Spleen (tissue), 11 donors: ENCODE data around the gene TSHZ3. TPM values are rescaled to one million over a fixed set of nuclear protein-coding genes. Genes with fewer than 3 reads are reported as not detected.

Experiments used
- DNase-seq: peaks from one replicate; pipeline ENCODE4 v3.0.0-alpha.2; 2020
- H3K27ac ChIP-seq, 8 donors: fragments of 200-600 bp; sonication (generic) in 7 of 8; 1 replicate in 4 of 8; 2 replicates in 4 of 8; pipeline versions ENCODE4 v1.5.0 to v1.8.0; 2016 to 2021; ENCODE audit warnings: inconsistent platforms in 4 of 8, mild to moderate bottlenecking in 4 of 8, moderate library complexity in 1 of 8
- H3K27me3 ChIP-seq, 7 donors: fragments of 200-600 bp; sonication (generic) in 6 of 7; replicated peaks in 1 of 7; 1 replicate in 4 of 7; 2 replicates in 3 of 7; pipeline versions ENCODE4 v1.5.0 to v1.8.0; 2016 to 2021; ENCODE audit warnings: inconsistent platforms in 3 of 7, mild to moderate bottlenecking in 1 of 7
- H3K36me3 ChIP-seq, 6 donors: fragments of 200-600 bp; sonication (generic) in 5 of 6; 1 replicate in 4 of 6; 2 replicates in 2 of 6; pipeline versions ENCODE4 v1.5.0 to v1.8.0; 2016 to 2021; ENCODE audit warnings: inconsistent platforms in 2 of 6
- H3K4me1 ChIP-seq, 6 donors: fragments of 200-600 bp; sonication (generic) in 5 of 6; 1 replicate in 3 of 6; 2 replicates in 3 of 6; pipeline versions ENCODE4 v1.5.0 to v1.8.0; 2016 to 2021; ENCODE audit warnings: inconsistent platforms in 3 of 6
- H3K4me3 ChIP-seq, 8 donors: fragments of 200-600 bp; sonication (generic) in 7 of 8; 1 replicate in 4 of 8; 2 replicates in 4 of 8; pipeline versions ENCODE4 v1.5.0 to v1.8.0; 2016 to 2021; ENCODE audit warnings: inconsistent platforms in 4 of 8, mild to moderate bottlenecking in 4 of 8, moderate library complexity in 2 of 8
- H3K9me3 ChIP-seq, 8 donors: fragments of 200-600 bp; sonication (generic) in 7 of 8; 1 replicate in 4 of 8; 2 replicates in 4 of 8; pipeline versions ENCODE4 v1.5.0 to v1.8.0; 2016 to 2021; ENCODE audit warnings: inconsistent platforms in 4 of 8
- CTCF ChIP-seq, 11 experiments: fragments of 200-600 bp in 7 of 11; fragments of 450-650 bp in 4 of 11; sonication (generic) in 4 of 11; IDR thresholded peaks in 8 of 11; conservative IDR thresholded peaks in 3 of 11; 1 replicate in 7 of 11; 2 replicates in 4 of 11; pipeline versions ENCODE4 v1.4.0 to v1.8.0; 2016 to 2021; ENCODE audit warnings: antibody characterized with exemption in 11 of 11, inconsistent platforms in 4 of 11, mild to moderate bottlenecking in 1 of 11
- POLR2A ChIP-seq, 3 donors: fragments of 450-650 bp; IDR thresholded peaks; one replicate each; pipeline ENCODE4 v1.5.1; 2017; ENCODE audit warnings: antibody characterized with exemption in 3 of 3, mild to moderate bottlenecking in 1 of 3
- POLR2AphosphoS5 ChIP-seq, 3 donors: sonication (generic); formaldehyde crosslinking; IDR thresholded peaks; one replicate each; pipeline ENCODE4 v1.5.1; 2017; ENCODE audit warnings: antibody characterized with exemption in 3 of 3
- WGBS, 5 donors: extraction: QIAGEN DNeasy Blood & Tissue Kit in 3 of 5; methylation state at CpG; one replicate each; pipeline versions ENCODE4 v1.1.5 to v1.1.7; 2013 to 2018; 5-methylcytosine and 5-hydroxymethylcytosine counted together
- intact Hi-C: fragments of 100-400 bp; cut with DNase I; formaldehyde crosslinking; loops from one replicate; pipeline ENCODE4 v1.15.0; 2023; ENCODE audit warnings: low total_unique reads
- polyA plus RNA-seq, 3 donors: library from polyadenylated mRNA; stranded (reverse); fragments of 200-250 nt; gene quantifications; one replicate each; pipeline ENCODE4 v1.2.1, GENCODE V29; 2013
- total RNA-seq, 7 donors: library from RNA; depleted of rRNA in 3 of 7; stranded (reverse); fragments of >200 nt in 3 of 7; fragmentation: NEBNext Ultra II Directional in 4 of 7; extraction: Animal tissue kit (Norgen Biotek cat#: 25700) in 4 of 7; gene quantifications; one replicate each; pipeline versions ENCODE4 v1.1.0 to v1.2.1, GENCODE V29; 2016 to 2021
- donor health status: healthy with polysubstance abuse.
- donor health status: DM: no; HTN: no; CAD: no; lungs with moderate emphysema.
- donor health status: DM: no; HTN: no; CAD: no.
- donor health status: Bipolar disorder and iron deficiency.
- donor health status: healthy.
- donor health status: DM: no; HTN: no; CAD: no.
- donor health status: DM: yes; HTN: yes; CAD: no.

TSHZ3 gene
- total and polyA plus RNA-seq, 10 donors, result 1.2 to 24.6 (median 13.4) TPM

GRCh38 chr19:31253526-31254179 lies 95.6 kb downstream of the TSHZ3 start:
- 68 to 85% (median 81%) methylated on average over 6 of the region's 6 CpGs for WGBS, 5 donors
- intact Hi-C loops, result no loop called here

GRCh38 chr19:31252441-31252840 lies 96.8 kb downstream of the TSHZ3 start:
- Histone ChIP-seq H3K27ac (no peak overlapping the region), H3K36me3 (no peaks in the 10 kb centered on the region), H3K4me3 (no peak overlapping the region), H3K27me3 (no peaks in the 10 kb centered on the region), H3K4me1 (no peaks in the 10 kb centered on the region), H3K9me3 (no peaks in the 10 kb centered on the region)
- WGBS, 5 donors, result 50 to 83% (median 71%) methylated on average over 2 of the region's 2 CpGs
- intact Hi-C loops, result no loop called here
- TF ChIP-seq POLR2A (IDR thresholded peaks at IDR 0.05) (no peak), CTCF (IDR thresholded peaks at IDR 0.05 in 8 of 11, conservative IDR thresholded peaks at IDR 0.05 in 3 of 11) (no peak), POLR2AphosphoS5 (IDR thresholded peaks at IDR 0.05) (no peak)
- no peak for DNase-seq

More at GRCh38 chr19:31253526-31254179, 95.6 kb downstream of the TSHZ3 start:
- H3K4me3 ChIP-seq, result no peak overlapping the region
- no peak overlapping the region for H3K27ac ChIP-seq
- DNase-seq, result no peak
- H3K27me3 ChIP-seq, result no peaks in the 10 kb centered on the region
- no peaks in the 10 kb centered on the region for H3K4me1 ChIP-seq
- H3K36me3 ChIP-seq, result no peaks in the 10 kb centered on the region
- no peak for TF ChIP-seq POLR2A (IDR thresholded peaks at IDR 0.05)
- H3K9me3 ChIP-seq, result no peaks in the 10 kb centered on the region

GRCh38 chr19:31249217-31249616 lies 100.0 kb downstream of the TSHZ3 start:
- Histone ChIP-seq H3K9me3 (no peaks in the 10 kb centered on the region), H3K4me3 (no peak overlapping the region), H3K36me3 (no peaks in the 10 kb centered on the region), H3K27me3 (no peaks in the 10 kb centered on the region), H3K27ac (no peak overlapping the region), H3K4me1 (no peaks in the 10 kb centered on the region)
- WGBS, 5 donors, result 78 to 84% (median 82%) methylated on average over 9 of the region's 9 CpGs
- TF ChIP-seq POLR2AphosphoS5 (IDR thresholded peaks at IDR 0.05), result no peak
- TF ChIP-seq CTCF (IDR thresholded peaks at IDR 0.05 in 8 of 11, conservative IDR thresholded peaks at IDR 0.05 in 3 of 11), result no peak
- no peak for TF ChIP-seq POLR2A (IDR thresholded peaks at IDR 0.05)
- intact Hi-C loops, result no loop called here
- no peak for DNase-seq

GRCh38 chr19:31235806-31236205 lies 113.4 kb downstream of the TSHZ3 start:
- H3K36me3 ChIP-seq, result no peaks in the 10 kb centered on the region
- H3K27ac ChIP-seq, result no peak overlapping the region
- H3K9me3 ChIP-seq, result peaks cover 0 to 16% (median 1%) of the 10 kb centered on the region in 8 donors
- H3K4me3 ChIP-seq, result no peak overlapping the region
- WGBS, 5 donors, result 82 to 93% (median 90%) methylated on average over 4 of the region's 4 CpGs
- TF ChIP-seq POLR2A (IDR thresholded peaks at IDR 0.05), result no peak
- no peak for TF ChIP-seq CTCF (IDR thresholded peaks at IDR 0.05 in 8 of 11, conservative IDR thresholded peaks at IDR 0.05 in 3 of 11)
- TF ChIP-seq POLR2AphosphoS5 (IDR thresholded peaks at IDR 0.05), result no peak
- intact Hi-C loops, result no loop called here
- H3K27me3 ChIP-seq, result no peaks in the 10 kb centered on the region
- H3K4me1 ChIP-seq, result no peaks in the 10 kb centered on the region
- DNase-seq, result no peak
